SH-SY5Y (cell line): ENCODE results near the gene TSSK2.

Experiments used
- GATA2 ChIP-seq: IDR thresholded peaks from 2 replicates; pipeline ENCODE4 v1.6.1; 2011; ENCODE audit warnings: mild to moderate bottlenecking, low read depth, low read length
- GATA3 ChIP-seq: IDR thresholded peaks from 2 replicates; pipeline ENCODE4 v1.6.1; 2011; ENCODE audit warnings: low read depth, mild to moderate bottlenecking, low read length, moderate library complexity

DNA sequence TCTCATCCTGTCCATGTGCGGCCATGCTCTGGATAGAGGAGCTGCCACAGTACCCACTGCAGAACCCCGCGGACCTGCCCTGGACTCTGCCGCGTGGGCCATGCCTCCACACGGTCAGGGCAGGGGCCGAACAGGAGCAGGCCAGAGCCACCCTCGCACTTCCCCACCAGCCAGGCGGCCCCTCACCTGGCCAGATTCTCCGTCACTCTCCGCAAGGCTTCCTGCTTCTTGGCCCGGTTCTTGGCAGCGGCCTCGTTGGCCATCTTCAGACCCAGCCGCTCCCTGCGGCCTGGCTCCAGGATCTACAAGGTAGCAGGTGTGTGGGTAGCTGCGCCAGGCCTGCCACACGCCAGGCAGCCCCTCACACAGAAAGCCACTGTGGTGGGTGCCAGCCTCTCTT, 3.8 kb downstream of the TSSK2 start:
- no peak for TF ChIP-seq GATA3
- TF ChIP-seq GATA2: no peak
